PC-9 (cell line): ENCODE measurements around the gene TMOD1.
A peak's percentile ranks its signal among the peaks of the same experiment; 100 is the strongest.

ENCODE experiments used
- CTCF ChIP-seq: fragments of 200-600 bp; sonication (generic); conservative IDR thresholded peaks from 2 replicates; pipeline ENCODE4 v1.6.1; 2017; ENCODE audit warnings: mixed run types, antibody characterized with exemption, mild to moderate bottlenecking, moderate library complexity
- EZH2 ChIP-seq: fragments of 200-600 bp; sonication (generic); IDR thresholded peaks from 2 replicates; pipeline ENCODE4 v1.8.0; 2017; ENCODE audit warnings: antibody characterized with exemption, low read depth

DNA sequence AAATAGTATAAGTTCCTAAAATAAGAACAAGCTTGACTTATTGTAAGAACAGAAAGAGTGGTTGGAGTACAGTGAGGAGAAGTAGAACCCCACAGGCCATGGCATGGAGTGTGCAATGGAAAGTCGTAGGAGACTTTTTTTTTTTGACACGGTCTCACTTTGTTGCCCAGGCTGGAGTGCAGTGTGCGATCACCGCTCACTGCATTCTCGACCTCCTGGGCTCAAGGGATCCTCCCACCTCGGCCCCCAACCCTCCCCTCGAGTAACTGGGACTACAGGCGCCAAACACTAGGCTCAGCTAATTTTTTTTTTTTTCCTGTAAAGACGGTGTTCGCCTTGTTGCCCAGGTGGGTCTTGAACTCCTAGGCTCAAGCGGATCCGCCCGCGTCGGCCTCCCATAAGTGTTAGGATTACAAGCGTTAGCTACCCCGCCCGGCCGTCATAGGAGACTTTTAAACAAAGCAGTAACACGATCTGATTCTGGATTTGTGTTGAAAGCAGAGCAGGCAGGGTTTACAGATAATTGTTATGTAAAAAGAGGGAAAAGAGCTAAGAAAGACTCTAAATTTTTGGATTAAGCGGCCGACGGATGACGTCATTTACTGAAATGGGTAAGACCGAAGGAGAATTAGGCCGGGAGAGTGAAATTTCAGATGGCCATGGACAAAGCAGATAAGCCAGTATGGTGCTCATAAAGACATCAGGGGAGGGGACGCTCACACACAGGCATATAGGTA lies 130.9 kb downstream of the TMOD1 start:
- TF ChIP-seq CTCF (0 out of 2 replicates have a peak, but pooled peaks have one; percentile 30), EZH2 (no peak)
